ENCODE data around the gene LAMA3.

DNA sequence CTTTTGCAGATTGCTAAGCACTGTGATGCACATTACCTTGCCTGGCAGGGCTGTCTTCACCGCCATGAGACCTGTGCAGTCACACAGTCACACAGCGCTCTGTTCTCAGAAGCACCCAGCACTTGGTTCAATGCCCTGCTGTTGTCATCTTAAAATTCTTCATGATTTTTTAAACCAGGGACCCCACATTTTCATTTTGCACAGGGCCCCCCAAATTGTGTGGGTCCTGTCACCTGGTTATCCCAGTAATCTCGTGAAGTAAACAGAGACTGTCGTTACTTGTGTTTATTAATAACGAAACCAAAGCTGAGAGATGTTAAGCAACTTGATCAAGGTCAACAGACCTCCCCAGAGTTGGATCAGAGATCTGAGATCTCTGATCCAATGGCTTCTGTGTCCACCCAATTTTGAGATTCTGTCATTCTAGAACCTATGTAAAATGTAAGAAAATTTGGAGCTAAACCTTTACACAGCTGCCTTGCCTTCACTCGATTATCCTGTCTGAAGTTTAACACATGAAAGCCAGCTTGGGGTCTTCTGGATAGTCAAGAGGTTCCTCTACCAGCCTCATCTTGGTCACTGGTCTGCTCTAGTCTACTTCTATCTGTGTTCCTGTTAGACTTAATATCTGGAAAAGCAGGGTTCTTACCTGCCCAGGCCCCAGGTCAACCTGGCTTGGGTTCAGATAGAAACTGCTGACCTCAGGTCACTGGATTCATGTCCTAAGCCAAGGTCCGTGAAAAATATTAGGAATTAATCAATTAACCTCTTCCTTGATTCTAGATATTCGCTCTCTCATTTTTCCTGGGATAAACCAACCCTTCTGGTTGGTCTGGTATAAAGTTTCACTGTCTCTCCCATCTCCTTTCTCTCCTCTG is 311.6 kb downstream of the LAMA3 start:
- no peak for TF ChIP-seq POLR2A (IDR thresholded peaks at IDR 0.05; ENCODE audit: low read length)
- no peak for TF ChIP-seq GATA1 (IDR thresholded peaks at IDR 0.05; ENCODE audit: low read depth, low read length)

Data from erythroblast (primary cell).